Measurements from ENCODE around the gene TCTN3. TPM values are rescaled to one million over a fixed set of nuclear protein-coding genes. Genes with fewer than 3 reads are reported as not detected.
A peak's percentile ranks its signal among the peaks of the same experiment; 100 is the strongest.

The TCTN3 gene
- total and polyA plus RNA-seq, 2 of the 13 experiments (the other 11 are each of a cell fraction or from before 2014, with no cell fraction given): 53.3 to 60.0 TPM

DNA sequence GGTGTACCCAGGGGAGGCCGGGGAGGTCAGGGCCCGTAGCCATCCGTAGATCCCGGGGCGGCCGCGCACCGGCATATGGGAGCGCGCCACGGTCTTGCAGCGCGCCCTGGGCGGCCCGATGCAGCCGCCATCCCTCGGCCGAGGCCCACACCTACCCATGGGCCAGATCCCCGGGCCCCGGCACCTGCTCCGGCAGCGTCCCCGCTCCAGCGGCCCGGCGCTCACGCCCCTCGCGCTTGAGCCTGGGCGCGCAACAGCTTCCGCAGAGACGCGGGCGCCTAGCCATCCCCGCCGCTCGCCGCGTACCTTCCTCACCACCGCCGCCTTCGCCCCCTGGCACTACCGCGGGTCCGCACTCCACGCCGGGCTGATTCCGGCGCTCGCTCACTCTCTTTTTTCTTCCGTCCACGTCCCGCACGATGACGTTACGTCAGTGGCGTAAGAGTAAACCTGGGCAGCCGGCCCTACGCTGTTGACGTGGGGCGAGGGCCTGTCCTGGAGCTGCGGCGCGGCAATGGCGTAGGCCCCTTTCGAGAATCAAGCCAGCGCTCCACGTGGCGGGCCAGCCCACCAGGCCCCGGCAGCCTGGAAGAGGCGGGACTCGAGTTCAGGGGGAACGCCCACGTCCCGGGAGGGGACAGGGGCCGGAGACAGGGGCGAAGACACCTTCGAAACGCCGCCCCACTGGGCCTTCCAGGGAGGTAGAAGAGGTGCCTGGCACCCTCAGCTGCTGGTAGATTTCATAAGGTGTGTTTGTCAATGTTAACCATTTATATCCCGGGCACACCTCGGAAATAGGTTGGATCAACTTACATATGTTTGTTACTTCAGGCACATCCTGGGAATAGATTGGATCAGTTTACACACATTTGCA is 37.2 kb downstream of the TCTN3 start, which contains the start of gene ALDH18A1 (continued):
- TF ChIP-seq, protein P1, sequence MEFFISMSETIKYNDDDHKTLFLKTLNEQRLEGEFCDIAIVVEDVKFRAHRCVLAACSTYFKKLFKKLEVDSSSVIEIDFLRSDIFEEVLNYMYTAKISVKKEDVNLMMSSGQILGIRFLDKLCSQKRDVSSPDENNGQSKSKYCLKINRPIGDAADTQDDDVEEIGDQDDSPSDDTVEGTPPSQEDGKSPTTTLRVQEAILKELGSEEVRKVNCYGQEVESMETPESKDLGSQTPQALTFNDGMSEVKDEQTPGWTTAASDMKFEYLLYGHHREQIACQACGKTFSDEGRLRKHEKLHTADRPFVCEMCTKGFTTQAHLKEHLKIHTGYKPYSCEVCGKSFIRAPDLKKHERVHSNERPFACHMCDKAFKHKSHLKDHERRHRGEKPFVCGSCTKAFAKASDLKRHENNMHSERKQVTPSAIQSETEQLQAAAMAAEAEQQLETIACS (CRISPR knock-in tag; IDR thresholded peaks at IDR 0.05): no peak
- TF ChIP-seq MAF1 (CRISPR knock-in tag; IDR thresholded peaks at IDR 0.05; ENCODE audit: borderline replicate concordance): peak; percentile 40; the same call in 1 of the 2 replicates
- TF ChIP-seq, protein P2, sequence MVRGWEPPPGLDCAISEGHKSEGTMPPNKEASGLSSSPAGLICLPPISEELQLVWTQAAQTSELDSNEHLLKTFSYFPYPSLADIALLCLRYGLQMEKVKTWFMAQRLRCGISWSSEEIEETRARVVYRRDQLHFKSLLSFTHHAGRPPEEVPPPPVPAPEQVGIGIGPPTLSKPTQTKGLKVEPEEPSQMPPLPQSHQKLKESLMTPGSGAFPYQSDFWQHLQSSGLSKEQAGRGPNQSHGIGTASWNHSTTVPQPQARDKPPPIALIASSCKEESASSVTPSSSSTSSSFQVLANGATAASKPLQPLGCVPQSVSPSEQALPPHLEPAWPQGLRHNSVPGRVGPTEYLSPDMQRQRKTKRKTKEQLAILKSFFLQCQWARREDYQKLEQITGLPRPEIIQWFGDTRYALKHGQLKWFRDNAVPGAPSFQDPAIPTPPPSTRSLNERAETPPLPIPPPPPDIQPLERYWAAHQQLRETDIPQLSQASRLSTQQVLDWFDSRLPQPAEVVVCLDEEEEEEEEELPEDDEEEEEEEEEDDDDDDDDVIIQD (CRISPR knock-in tag; IDR thresholded peaks at IDR 0.05; ENCODE audit: low read depth): no peak
- TF ChIP-seq, protein P3, sequence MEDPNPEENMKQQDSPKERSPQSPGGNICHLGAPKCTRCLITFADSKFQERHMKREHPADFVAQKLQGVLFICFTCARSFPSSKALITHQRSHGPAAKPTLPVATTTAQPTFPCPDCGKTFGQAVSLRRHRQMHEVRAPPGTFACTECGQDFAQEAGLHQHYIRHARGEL (CRISPR knock-in tag; IDR thresholded peaks at IDR 0.05): peak; percentile 65; the same call in 1 of the 2 replicates
- TF ChIP-seq, protein P4, sequence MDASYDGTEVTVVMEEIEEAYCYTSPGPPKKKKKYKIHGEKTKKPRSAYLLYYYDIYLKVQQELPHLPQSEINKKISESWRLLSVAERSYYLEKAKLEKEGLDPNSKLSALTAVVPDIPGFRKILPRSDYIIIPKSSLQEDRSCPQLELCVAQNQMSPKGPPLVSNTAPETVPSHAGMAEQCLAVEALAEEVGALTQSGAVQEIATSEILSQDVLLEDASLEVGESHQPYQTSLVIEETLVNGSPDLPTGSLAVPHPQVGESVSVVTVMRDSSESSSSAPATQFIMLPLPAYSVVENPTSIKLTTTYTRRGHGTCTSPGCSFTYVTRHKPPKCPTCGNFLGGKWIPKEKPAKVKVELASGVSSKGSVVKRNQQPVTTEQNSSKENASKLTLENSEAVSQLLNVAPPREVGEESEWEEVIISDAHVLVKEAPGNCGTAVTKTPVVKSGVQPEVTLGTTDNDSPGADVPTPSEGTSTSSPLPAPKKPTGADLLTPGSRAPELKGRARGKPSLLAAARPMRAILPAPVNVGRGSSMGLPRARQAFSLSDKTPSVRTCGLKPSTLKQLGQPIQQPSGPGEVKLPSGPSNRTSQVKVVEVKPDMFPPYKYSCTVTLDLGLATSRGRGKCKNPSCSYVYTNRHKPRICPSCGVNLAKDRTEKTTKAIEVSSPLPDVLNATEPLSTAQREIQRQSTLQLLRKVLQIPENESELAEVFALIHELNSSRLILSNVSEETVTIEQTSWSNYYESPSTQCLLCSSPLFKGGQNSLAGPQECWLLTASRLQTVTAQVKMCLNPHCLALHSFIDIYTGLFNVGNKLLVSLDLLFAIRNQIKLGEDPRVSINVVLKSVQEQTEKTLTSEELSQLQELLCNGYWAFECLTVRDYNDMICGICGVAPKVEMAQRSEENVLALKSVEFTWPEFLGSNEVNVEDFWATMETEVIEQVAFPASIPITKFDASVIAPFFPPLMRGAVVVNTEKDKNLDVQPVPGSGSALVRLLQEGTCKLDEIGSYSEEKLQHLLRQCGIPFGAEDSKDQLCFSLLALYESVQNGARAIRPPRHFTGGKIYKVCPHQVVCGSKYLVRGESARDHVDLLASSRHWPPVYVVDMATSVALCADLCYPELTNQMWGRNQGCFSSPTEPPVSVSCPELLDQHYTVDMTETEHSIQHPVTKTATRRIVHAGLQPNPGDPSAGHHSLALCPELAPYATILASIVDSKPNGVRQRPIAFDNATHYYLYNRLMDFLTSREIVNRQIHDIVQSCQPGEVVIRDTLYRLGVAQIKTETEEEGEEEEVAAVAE (CRISPR knock-in tag; IDR thresholded peaks at IDR 0.05; ENCODE audit: borderline replicate concordance): peak; percentile 73; the same call in 1 of the 2 replicates
- no peak for TF ChIP-seq MTF1 (CRISPR knock-in tag; IDR thresholded peaks at IDR 0.05)
- 0 out of 2 replicates have a peak, but pooled peaks have one; percentile 60 for TF ChIP-seq RCOR2 (CRISPR knock-in tag; IDR thresholded peaks at IDR 0.05)
- TF ChIP-seq, protein P5, sequence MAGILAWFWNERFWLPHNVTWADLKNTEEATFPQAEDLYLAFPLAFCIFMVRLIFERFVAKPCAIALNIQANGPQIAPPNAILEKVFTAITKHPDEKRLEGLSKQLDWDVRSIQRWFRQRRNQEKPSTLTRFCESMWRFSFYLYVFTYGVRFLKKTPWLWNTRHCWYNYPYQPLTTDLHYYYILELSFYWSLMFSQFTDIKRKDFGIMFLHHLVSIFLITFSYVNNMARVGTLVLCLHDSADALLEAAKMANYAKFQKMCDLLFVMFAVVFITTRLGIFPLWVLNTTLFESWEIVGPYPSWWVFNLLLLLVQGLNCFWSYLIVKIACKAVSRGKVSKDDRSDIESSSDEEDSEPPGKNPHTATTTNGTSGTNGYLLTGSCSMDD (CRISPR knock-in tag; IDR thresholded peaks at IDR 0.05): no peak
- no peak for TF ChIP-seq RELA (CRISPR knock-in tag; IDR thresholded peaks at IDR 0.05)
- peak; percentile 62 for TF ChIP-seq ATF7-NPFF (CRISPR knock-in tag; IDR thresholded peaks at IDR 0.05; ENCODE audit: low read depth)
- TF ChIP-seq, protein P6, sequence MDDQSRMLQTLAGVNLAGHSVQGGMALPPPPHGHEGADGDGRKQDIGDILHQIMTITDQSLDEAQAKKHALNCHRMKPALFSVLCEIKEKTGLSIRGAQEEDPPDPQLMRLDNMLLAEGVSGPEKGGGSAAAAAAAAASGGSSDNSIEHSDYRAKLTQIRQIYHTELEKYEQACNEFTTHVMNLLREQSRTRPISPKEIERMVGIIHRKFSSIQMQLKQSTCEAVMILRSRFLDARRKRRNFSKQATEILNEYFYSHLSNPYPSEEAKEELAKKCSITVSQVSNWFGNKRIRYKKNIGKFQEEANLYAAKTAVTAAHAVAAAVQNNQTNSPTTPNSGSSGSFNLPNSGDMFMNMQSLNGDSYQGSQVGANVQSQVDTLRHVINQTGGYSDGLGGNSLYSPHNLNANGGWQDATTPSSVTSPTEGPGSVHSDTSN (CRISPR knock-in tag; IDR thresholded peaks at IDR 0.05; ENCODE audit: borderline replicate concordance): no peak
- TF ChIP-seq CEBPB (IDR thresholded peaks at IDR 0.05; ENCODE audit: borderline replicate concordance, low read depth, low read length): no peak; the same call in 1 of the 2 replicates
- TF ChIP-seq, protein P7, sequence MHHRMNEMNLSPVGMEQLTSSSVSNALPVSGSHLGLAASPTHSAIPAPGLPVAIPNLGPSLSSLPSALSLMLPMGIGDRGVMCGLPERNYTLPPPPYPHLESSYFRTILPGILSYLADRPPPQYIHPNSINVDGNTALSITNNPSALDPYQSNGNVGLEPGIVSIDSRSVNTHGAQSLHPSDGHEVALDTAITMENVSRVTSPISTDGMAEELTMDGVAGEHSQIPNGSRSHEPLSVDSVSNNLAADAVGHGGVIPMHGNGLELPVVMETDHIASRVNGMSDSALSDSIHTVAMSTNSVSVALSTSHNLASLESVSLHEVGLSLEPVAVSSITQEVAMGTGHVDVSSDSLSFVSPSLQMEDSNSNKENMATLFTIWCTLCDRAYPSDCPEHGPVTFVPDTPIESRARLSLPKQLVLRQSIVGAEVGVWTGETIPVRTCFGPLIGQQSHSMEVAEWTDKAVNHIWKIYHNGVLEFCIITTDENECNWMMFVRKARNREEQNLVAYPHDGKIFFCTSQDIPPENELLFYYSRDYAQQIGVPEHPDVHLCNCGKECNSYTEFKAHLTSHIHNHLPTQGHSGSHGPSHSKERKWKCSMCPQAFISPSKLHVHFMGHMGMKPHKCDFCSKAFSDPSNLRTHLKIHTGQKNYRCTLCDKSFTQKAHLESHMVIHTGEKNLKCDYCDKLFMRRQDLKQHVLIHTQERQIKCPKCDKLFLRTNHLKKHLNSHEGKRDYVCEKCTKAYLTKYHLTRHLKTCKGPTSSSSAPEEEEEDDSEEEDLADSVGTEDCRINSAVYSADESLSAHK (CRISPR knock-in tag; IDR thresholded peaks at IDR 0.05; ENCODE audit: borderline replicate concordance): no peak
- peak; percentile 97 for TF ChIP-seq SRY (CRISPR knock-in tag; IDR thresholded peaks at IDR 0.05)
- TF ChIP-seq U2AF2 (IDR thresholded peaks at IDR 0.05; ENCODE audit: low read depth, low read length): peak; percentile 100

Measured in HepG2 (cell line).